Measurements from ENCODE around the gene TAS2R60. TPM values are rescaled to one million over a fixed set of nuclear protein-coding genes. Genes with fewer than 3 reads are reported as not detected.

The TAS2R60 gene
- total and polyA plus RNA-seq, 2 of the 8 experiments (the other 6 are each of a cell fraction or from before 2014, with no cell fraction given), result 0.15 to 0.32 TPM

DNA sequence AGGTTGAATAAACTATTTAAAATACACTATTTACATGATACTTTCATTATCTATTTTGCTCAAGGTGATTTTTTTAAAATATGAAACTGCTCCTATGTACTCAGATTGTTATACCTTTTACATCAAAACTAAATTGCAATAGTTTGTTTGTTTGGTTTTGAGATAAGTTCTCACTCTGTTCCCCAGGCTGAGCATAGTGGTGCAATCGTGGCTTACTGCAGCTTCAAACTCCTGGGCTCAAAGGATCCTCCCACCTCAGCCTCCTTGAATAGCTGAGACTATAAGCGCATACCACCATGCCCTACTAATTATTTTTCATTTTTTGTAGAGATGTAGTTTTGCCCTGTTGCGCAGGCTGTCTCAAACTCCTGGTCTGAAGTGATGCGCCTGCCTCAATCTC lies 12.7 kb downstream of the TAS2R60 start (continued):
- TF ChIP-seq SIX5 (IDR thresholded peaks at IDR 0.05; ENCODE audit: low read depth, low read length) (no peak), CHD1 (IDR thresholded peaks at IDR 0.05; ENCODE audit: low read depth, low read length) (no peak), CBX8 (IDR thresholded peaks at IDR 0.05; ENCODE audit: borderline replicate concordance, low read depth, low read length) (no peak), MAFK (IDR thresholded peaks at IDR 0.05; ENCODE audit: low read depth, low read length) (no peak)
